ENCODE measurements around the gene RBM33.

The RBM33 gene

GRCh38 chr7:155796381-155797261 is 152.2 kb downstream of the RBM33 start:
- DNase-seq (ENCODE audit: low spot score), result peak; percentile 88

DNA sequence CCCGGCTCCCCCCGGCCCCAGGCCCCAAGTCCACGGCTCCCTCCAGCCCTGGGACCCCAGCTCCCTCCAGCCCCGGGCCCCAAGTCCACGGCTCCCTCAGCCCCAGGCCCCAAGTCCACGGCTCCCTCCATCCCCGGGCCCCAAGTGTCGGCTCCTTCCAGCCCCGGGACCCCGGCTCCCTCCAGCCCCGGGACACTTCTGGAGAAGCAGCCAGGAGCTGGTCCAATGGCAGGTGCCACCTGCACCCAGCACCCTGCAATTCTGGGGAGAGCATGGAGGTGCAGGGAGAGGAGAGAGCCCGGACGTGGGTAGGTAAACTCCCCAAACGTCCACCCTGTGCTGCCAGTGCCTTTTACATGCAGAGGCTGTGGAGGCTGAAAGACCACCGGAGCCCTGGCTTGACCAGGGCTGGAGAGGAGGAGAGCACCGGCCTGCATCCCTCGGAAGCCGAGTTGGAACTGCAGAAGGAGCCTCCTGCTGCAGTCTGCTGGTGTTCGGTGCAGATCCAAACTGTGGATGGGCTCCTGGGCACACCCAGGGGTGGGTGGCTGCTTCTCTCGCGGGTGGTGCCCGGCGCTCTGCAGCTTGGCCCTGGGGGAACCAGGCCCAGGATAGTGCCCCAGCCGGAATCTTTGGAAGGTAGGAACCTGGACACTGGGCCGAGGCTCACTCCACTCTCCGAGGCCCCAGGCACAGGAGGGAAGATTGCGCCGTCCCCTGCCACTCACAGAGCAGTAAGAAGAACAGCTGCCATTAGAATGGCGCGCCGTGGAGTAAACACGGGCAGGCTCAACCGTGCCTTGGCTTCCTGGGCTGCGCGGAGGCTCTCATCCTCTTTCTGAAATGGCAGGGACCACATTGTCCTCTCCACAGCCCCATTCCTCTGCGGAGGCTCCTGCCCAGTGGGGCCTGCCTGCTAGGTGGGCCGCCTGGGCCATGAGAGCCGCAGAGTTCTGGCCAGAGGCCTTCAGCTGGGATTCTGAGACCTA is 153.1 kb downstream of the RBM33 start:
- DNase-seq (ENCODE audit: low spot score), result no peak

DNA sequence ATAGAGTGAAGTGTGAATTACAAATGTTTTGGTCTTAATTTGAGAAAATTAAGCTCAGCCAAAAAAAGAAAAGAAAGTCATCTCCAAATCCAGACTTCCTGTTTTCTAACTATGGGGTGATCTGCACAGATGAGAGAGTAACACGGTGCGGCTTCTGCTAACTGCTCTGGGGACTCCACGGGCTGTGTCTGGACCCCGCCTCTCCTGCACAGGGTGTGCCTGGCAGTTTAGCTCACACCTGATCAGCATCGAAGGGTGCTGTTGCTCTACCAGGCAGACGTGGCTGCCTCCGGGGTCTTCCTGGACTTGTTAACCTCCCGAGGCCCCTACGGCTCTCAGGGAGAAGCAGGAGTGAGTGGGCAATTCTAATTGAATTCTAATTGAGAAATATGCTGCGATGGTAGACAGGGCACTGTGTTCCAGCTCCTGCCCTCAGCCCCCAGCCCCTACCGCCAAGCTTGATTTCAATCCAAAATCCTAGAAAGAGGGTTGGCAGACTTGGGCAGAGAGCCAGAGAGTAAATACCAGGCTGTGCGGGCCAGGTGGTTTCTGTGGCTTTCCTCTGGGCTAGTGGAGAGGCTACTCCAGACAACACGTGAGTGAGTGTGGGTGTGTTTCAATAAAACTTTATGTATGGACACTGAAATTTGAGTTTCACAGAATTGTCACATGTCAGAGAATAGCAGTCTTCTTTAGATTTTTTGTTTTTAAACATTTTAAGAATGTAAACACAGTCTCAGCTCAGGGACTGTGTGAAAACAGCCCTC is 154.4 kb downstream of the RBM33 start:
- no peak for DNase-seq (ENCODE audit: low spot score)

- DNase-seq (ENCODE audit: low spot score), result no peak
Measured at GRCh38 chr7:155799514-155799913, 155.1 kb downstream of the RBM33 start.

DNA sequence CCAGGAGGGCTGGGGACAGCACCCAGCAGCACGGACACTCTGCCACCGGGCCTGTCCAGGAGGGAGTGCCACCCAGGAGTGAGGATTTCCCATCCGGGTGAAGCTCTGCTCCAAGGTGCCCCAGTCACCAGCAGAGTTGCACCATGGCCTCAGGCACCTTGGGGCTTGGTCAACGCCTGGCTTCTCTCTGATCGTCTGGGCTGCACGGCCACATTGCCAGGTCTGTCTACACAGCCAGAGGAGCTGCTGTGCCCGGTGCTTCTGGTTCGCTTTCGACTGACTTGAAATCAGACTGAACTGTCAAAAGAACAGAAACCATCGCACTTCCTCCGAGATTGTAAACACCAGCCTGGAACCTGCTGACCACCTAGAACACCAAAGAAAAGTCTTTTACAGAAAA is 155.8 kb downstream of the RBM33 start:
- DNase-seq (ENCODE audit: low spot score), result no peak

DNA sequence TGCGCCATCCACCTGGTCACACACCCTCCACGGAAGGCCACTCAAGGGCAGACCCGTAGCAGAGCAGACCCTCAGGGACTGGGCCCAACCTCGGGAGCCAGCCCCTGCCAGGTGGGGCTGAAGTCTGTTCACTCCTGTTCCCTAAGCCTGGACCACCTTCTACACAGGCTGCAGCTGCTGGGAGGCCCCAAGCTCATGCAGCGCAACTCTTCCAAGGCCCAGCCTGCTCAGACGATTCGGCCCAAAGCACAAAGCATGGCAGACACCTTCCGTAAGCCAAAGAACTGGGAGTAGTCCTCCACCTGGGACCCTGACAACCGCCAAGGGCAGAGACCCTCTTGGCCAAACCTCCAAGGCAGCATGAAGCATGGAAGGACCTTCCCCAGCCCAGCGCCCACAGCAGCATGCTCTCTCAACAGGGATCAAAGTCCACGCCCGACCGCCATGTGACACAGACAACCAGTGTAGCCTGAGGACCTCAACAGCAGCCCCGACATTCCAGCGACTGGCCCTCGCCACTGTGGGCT is 156.3 kb downstream of the RBM33 start:
- DNase-seq (ENCODE audit: low spot score), result no peak

DNA sequence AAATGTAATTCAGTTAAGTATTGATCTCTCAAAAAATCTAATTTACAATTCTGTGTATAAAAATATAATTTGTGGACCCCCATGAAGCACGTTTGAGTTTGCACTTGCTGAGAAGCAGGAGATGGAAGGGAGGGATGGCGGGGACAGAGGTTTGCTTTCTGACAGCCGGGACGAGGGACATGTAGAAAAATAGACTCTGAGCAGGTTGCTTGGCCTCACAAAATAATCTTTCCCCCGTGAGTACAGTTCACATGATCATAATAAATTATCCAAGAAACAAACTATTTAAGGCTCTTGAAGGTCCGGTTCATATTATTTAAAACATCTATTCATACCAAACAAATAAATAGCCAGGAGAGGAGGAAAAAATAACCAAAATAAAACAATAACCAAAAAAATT is 157.8 kb downstream of the RBM33 start:
- no peak for DNase-seq (ENCODE audit: low spot score)

- no peak for DNase-seq (ENCODE audit: low spot score)
Measured at GRCh38 chr7:155802906-155803417, 158.5 kb downstream of the RBM33 start.

DNA sequence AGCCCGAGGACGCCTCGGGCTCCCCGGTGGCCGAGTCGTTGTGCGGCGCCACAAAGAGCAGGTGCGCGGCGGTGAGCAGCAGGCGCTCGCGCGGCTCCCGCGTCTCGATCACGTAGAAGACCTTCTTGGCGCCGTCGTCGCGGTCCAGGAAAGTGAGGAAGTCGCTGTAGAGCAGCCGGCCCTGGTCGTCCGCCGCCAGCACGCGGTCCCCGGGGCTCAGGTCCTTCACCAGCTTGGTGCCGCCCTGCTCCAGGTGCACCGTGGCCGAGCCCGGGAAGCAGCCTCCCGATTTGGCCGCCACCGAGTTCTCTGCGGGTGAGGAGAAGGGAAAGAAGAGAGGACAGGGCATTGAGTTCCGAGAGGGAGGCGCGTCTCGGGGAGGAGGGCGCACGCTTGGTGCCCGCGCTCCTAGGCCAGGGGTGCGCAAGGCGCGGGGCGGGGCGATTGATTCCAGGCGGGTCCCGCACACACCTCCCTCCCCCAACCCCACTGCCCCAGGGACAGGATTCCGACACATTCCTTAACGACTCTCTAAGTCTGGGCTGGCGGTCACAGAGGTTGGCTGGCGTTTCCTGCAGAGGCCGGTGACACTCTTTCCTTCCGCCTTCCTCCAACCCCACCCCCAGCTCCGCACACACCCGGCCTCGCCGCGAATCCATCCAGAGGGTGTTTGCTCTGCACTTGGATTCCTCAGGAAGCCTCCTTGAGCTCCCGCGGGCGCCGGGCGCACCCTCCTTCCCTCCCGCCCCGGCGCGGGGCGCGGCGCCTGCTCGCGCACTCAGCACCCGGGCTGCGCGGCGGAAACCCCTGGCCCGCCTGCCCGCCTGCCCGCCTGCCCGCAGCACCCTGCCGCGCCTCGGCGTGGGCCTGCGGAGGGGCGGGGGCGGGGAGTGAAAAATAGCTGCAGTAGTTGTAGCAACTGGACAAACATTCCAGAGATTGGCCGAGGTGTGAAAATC is 159.2 kb downstream of the RBM33 start:
- no peak for DNase-seq (ENCODE audit: low spot score)

- DNase-seq (ENCODE audit: low spot score), result no peak
Measured at GRCh38 chr7:155804431-155804831, 160.0 kb downstream of the RBM33 start.

- peak; percentile 91 for DNase-seq (ENCODE audit: low spot score)
Measured at GRCh38 chr7:155804897-155805825, 160.7 kb downstream of the RBM33 start.

DNA sequence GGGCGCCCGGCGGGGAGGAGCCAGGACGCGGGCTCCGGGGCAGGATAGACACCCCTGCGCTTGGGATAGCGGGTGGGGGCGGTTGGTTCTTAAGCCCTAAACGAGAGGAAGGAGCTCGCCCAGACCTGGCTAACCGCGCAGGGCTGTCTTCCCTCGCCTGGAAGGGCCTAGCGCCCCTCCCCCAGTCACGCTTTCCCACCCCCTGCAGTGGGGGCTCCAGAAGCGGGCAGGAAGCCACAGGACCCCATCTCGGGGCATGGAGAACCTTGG is 161.3 kb downstream of the RBM33 start:
- no peak for DNase-seq (ENCODE audit: low spot score)

GRCh38 chr7:155806096-155806871 is 161.8 kb downstream of the RBM33 start:
- no peak for DNase-seq (ENCODE audit: low spot score)

- DNase-seq (ENCODE audit: low spot score), result no peak
Measured at GRCh38 chr7:155807065-155807671, 162.7 kb downstream of the RBM33 start.

- DNase-seq (ENCODE audit: low spot score), result no peak
Measured at GRCh38 chr7:155807789-155808548, 163.5 kb downstream of the RBM33 start.

DNA sequence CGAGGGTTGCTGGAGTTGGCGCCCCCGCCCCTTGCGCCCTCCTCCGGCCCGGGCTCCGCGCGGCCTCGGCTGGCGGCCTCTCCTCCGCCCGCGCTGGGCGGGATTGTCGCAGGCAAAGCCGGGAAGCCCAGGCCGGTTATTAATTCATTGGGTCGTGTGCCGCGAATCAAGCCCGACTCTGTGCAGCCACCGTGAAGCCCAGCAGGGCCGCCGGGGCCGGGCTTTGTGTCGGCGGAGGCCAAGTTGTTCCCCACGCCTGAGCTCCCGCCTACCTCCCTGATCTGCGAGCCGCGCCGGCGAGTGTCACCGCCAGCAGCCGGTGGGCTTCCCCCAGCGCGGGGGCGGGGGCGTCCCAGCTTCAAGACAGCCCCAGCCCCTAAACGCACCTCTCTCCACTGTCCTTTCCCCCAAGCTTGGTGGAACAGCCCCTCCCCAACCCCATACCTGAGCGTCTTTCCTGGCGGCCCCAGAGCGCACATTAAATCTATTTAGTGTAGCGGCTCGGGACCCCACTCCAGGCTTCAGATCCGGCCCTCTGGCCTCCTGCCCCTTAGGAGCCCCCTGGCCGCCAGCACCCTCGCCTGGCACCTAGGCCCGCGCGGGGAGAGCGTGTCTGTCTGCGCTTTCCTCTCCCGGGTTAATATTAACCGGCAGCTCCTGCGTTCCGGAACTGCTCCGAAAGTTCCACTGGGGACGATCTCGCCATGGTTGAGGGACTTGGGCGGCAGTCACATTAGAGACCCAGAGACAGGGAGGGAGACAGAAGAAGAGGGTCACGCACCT is 164.3 kb downstream of the RBM33 start:
- DNase-seq (ENCODE audit: low spot score), result no peak
